Right atrium auricular region (tissue), 2 donors: Measurements from ENCODE around the gene NCF1. TPM values are rescaled to one million over a fixed set of nuclear protein-coding genes. Genes with fewer than 3 reads are reported as not detected.
"Not testable (repeated sequence)": the region's sequence is repeated elsewhere in the genome, so short reads cannot be mapped to it uniquely, and the experiment has no call there.

ENCODE experiments used
- DNase-seq: peaks from one replicate; pipeline ENCODE4 v3.0.0-alpha.2; 2019; ENCODE audit warnings: low spot score
- H3K27ac ChIP-seq, 2 donors: fragments of 200-600 bp; sonication (generic); 1 replicate in 1 of 2; 2 replicates in 1 of 2; pipeline ENCODE4 v1.5.1; 2016 to 2019
- H3K27me3 ChIP-seq, 2 donors: fragments of 200-600 bp; sonication (generic); one replicate each; pipeline versions ENCODE4 v1.5.1 to v1.6.0; 2017 to 2019
- H3K36me3 ChIP-seq: fragments of 200-600 bp; sonication (generic); one replicate; pipeline ENCODE4 v1.5.1; 2016
- H3K4me1 ChIP-seq, 2 donors: fragments of 200-600 bp; sonication (generic); one replicate each; pipeline versions ENCODE4 v1.5.1 to v1.6.0; 2017 to 2019
- H3K4me3 ChIP-seq, 2 donors: fragments of 200-600 bp; sonication (generic); 1 replicate in 1 of 2; 2 replicates in 1 of 2; pipeline ENCODE4 v1.5.1; 2017 to 2019; ENCODE audit warnings: mild to moderate bottlenecking in 1 of 2, moderate library complexity in 1 of 2
- H3K9me3 ChIP-seq, 2 donors: fragments of 200-600 bp; sonication (generic); one replicate each; pipeline ENCODE4 v1.5.1; 2019
- total RNA-seq, 2 donors: library from RNA; depleted of rRNA; stranded (reverse); fragments of >200 nt; gene quantifications; one replicate each; pipeline ENCODE4 v1.1.0, GENCODE V29; 2016

The NCF1 gene
- total RNA-seq, 2 donors from 2014 or later: 1.2 to 3.0 TPM

GRCh38 chr7:74820146-74820805 lies 46.5 kb downstream of the NCF1 start:
- H3K9me3 ChIP-seq, H3K27ac ChIP-seq, DNase-seq, H3K4me3 ChIP-seq, H3K4me1 ChIP-seq, H3K27me3 ChIP-seq, H3K36me3 ChIP-seq: not testable (repeated sequence)

GRCh38 chr7:74821259-74821658 lies 47.4 kb downstream of the NCF1 start:
- not testable (repeated sequence) for H3K27ac ChIP-seq, H3K4me1 ChIP-seq, H3K36me3 ChIP-seq, H3K4me3 ChIP-seq, H3K27me3 ChIP-seq, DNase-seq, H3K9me3 ChIP-seq

GRCh38 chr7:74829959-74830358 lies 56.1 kb downstream of the NCF1 start:
- H3K27me3 ChIP-seq, H3K27ac ChIP-seq, H3K36me3 ChIP-seq, H3K4me3 ChIP-seq, H3K4me1 ChIP-seq, DNase-seq, H3K9me3 ChIP-seq: not testable (repeated sequence)

GRCh38 chr7:74830411-74830810 lies 56.6 kb downstream of the NCF1 start:
- not testable (repeated sequence) for DNase-seq, H3K4me1 ChIP-seq, H3K4me3 ChIP-seq, H3K27me3 ChIP-seq, H3K27ac ChIP-seq, H3K36me3 ChIP-seq, H3K9me3 ChIP-seq

Other genes with a start within 250 kb of the NCF1 start
- 100 to 1,000 TPM in 1 of 2 donors, 10 to 100 TPM in 1; 74.3 to 107 TPM for gene GTF2I, start 116.3 kb upstream of the NCF1 start, total RNA-seq
- 10 to 100 TPM in 1 of 2 donors, 1 to 10 TPM in 1; 7.8 to 13.3 TPM for gene GTF2IRD2, start 77.6 kb downstream of the NCF1 start, total RNA-seq
- 10 to 100 TPM; 65.0 to 67.8 TPM for gene CASTOR2, start 190.7 kb downstream of the NCF1 start, total RNA-seq